DND-41 (cell line): Measurements from ENCODE around the gene CATSPERD.
"Not testable (repeated sequence)": the region's sequence is repeated elsewhere in the genome, so short reads cannot be mapped to it uniquely, and the experiment has no call there.

Source experiments
- ATAC-seq: fragments of 200-7000 bp; cut with Tn5 transposase; 3 replicates; pipeline ENCODE4 v1.9.1; 2021; ENCODE audit warnings: low read depth; ENCODE audit not compliant: insufficient read depth
- DNase-seq: peaks from one replicate; pipeline ENCODE4 v3.0.0-alpha.2; 2020
- H2AFZ ChIP-seq: 2 replicates; pipeline ENCODE4 v1.6.0; 2012; ENCODE audit warnings: low read depth, low read length
- H3K27ac ChIP-seq: 2 replicates; pipeline ENCODE4 v1.5.1; 2012; ENCODE audit warnings: low read length, inconsistent platforms
- H3K27me3 ChIP-seq: fragments of 200-600 bp; sonication (generic); 2 replicates; pipeline ENCODE4 v1.6.0; 2012; ENCODE audit warnings: low read length, mild to moderate bottlenecking, inconsistent platforms; ENCODE audit not compliant: insufficient read depth, poor library complexity
- H3K36me3 ChIP-seq: 2 replicates; pipeline ENCODE4 v1.5.1; 2012; ENCODE audit warnings: low read length, inconsistent platforms; ENCODE audit not compliant: insufficient read depth
- H3K4me1 ChIP-seq: 2 replicates; pipeline ENCODE4 v1.5.1; 2012; ENCODE audit warnings: mild to moderate bottlenecking, low read length; ENCODE audit not compliant: insufficient read depth
- H3K4me2 ChIP-seq: 2 replicates; pipeline ENCODE4 v1.6.0; 2012; ENCODE audit warnings: mild to moderate bottlenecking, moderate library complexity, low read length, inconsistent platforms; ENCODE audit not compliant: insufficient read depth
- H3K4me3 ChIP-seq, 2 experiments: fragments of 200-600 bp in 1 of 2; shearing (Covaris generic) in 1 of 2; 2 replicates each; pipeline ENCODE4 v1.5.1; 2012 to 2016; ENCODE audit warnings: inconsistent platforms in 2 of 2, low read length in 2 of 2, mild to moderate bottlenecking in 2 of 2, low read depth in 1 of 2, moderate library complexity in 1 of 2
- H3K79me2 ChIP-seq: 2 replicates; pipeline ENCODE4 v1.6.0; 2012; ENCODE audit warnings: low read length, inconsistent platforms; ENCODE audit not compliant: insufficient read depth
- H3K9ac ChIP-seq: 2 replicates; pipeline ENCODE4 v1.6.0; 2012; ENCODE audit warnings: low read depth, mild to moderate bottlenecking, inconsistent platforms, low read length, moderate library complexity
- H3K9me3 ChIP-seq: 2 replicates; pipeline ENCODE4 v1.5.1; 2012; ENCODE audit warnings: low read length, moderate library complexity, mild to moderate bottlenecking, inconsistent platforms; ENCODE audit not compliant: insufficient read depth, severe bottlenecking
- H4K20me1 ChIP-seq: 2 replicates; pipeline ENCODE4 v1.6.0; 2012; ENCODE audit warnings: low read length; ENCODE audit not compliant: insufficient read depth
- EZH2 ChIP-seq: IDR thresholded peaks from 3 replicates; pipeline ENCODE4 v1.6.1; 2012; ENCODE audit warnings: borderline replicate concordance, low read depth, mild to moderate bottlenecking, moderate library complexity, low read length, inconsistent platforms; ENCODE audit not compliant: severe bottlenecking
- TF ChIP-seq, protein P1 (sequence below): IDR thresholded peaks from 2 replicates; pipeline ENCODE4 v1.5.1; 2012; ENCODE audit warnings: borderline replicate concordance, low read length, moderate library complexity, mild to moderate bottlenecking; ENCODE audit not compliant: poor library complexity, severe bottlenecking; ENCODE audit errors: extremely low read depth

CATSPERD gene

DNA sequence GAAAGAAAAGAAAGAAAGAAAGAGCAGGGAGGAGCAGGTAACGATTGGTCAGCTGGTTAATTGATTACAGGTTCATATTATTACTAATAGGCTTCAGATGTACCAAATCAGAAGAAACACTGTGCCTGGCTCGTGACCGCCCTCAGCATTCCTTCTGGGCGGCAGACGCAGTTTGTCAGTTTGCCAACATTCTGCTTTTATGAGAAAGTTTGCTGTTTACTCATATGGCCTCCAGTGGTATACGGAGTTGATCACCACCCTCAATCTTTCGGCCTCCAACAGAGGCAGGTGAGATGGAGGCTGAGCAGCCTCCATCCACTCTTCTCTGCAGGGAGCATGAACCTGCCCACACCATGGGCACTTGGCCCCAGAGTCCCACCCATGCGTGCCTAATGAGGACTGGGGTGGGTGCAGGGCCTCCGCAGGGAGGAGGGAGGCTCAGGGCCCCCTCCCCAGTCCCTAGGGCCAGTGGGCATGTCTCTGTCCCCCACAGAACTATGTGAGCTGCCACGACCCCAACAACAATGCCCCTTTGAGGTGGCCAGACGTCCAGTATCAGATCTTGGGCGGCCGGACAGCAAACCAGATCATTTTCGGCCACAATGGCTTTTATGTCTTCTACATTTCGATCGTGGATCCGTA lies 55.4 kb downstream of the CATSPERD start:
- ATAC-seq (no peak), DNase-seq (no peak)
- Histone ChIP-seq H2AFZ (no peak overlapping the region), H3K9ac (no peak overlapping the region), H3K27me3 (peaks cover 4% of the 10 kb centered on the region), H3K4me2 (no peak overlapping the region), H3K36me3 (no peaks in the 10 kb centered on the region), H3K4me3 (no peak overlapping the region), H3K27ac (no peak overlapping the region), H3K4me1 (no peaks in the 10 kb centered on the region), H3K79me2 (no peaks in the 10 kb centered on the region), H4K20me1 (no peaks in the 10 kb centered on the region), H3K9me3 (no peaks in the 10 kb centered on the region)
- no peak for TF ChIP-seq EZH2
- TF ChIP-seq, protein P1, sequence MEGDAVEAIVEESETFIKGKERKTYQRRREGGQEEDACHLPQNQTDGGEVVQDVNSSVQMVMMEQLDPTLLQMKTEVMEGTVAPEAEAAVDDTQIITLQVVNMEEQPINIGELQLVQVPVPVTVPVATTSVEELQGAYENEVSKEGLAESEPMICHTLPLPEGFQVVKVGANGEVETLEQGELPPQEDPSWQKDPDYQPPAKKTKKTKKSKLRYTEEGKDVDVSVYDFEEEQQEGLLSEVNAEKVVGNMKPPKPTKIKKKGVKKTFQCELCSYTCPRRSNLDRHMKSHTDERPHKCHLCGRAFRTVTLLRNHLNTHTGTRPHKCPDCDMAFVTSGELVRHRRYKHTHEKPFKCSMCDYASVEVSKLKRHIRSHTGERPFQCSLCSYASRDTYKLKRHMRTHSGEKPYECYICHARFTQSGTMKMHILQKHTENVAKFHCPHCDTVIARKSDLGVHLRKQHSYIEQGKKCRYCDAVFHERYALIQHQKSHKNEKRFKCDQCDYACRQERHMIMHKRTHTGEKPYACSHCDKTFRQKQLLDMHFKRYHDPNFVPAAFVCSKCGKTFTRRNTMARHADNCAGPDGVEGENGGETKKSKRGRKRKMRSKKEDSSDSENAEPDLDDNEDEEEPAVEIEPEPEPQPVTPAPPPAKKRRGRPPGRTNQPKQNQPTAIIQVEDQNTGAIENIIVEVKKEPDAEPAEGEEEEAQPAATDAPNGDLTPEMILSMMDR, result no peak

DNA sequence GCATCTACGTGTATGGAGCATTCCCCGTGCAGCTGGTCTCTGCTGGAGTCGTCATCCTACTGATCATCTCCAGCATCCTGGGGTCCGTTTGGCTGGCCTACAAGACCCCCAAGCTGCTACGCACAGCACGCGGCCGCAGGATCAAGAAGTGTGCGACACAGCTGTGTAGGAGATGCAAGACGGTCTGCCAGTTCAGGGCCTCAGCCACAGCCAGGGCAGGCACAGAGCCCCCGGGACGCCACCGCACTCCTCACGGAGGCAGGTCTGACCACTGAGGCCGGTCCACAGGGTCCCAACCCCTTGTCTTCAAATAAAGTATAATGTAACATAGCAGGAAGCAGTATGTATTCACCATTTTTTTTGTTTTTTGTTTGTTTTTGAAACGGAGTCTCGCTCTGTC lies 58.0 kb downstream of the CATSPERD start:
- TF ChIP-seq, protein P1, result no peak
- no peak for TF ChIP-seq EZH2
- Histone ChIP-seq H3K9me3 (no peaks in the 10 kb centered on the region), H3K4me3 (no peak overlapping the region), H3K4me2 (no peak overlapping the region), H2AFZ (no peak overlapping the region), H3K27ac (no peak overlapping the region), H4K20me1 (peaks cover 5% of the 10 kb centered on the region), H3K79me2 (no peaks in the 10 kb centered on the region), H3K36me3 (peaks cover 4% of the 10 kb centered on the region; the same call in 1 of the 2 replicates), H3K4me1 (no peaks in the 10 kb centered on the region), H3K9ac (no peak overlapping the region), H3K27me3 (no peaks in the 10 kb centered on the region)
- DNase-seq, result no peak
- ATAC-seq, result no peak

DNA sequence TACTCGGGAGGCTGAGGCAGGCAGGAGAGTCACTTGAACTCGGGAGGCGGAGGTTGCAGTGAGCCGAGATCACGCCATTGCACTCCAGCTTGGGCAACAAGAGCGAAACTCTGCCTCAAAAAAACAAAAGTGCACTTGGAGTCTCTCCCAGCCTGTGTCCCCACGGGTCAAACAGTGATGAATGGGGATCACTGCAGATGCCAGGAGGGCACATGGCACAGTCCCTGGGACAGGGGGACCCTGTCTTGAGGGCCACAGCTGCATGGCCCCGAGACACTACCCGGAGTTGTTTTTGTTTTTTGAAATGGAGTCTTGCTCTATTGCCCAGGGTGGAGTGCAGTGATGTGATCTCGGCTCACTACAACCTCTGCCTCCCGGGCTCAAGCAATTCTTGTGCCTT lies 60.5 kb downstream of the CATSPERD start:
- H3K4me2 ChIP-seq, H3K27me3 ChIP-seq, H3K4me3 ChIP-seq, H3K27ac ChIP-seq, H3K9me3 ChIP-seq, ATAC-seq, H2AFZ ChIP-seq, H3K4me1 ChIP-seq, DNase-seq, H3K79me2 ChIP-seq, H3K9ac ChIP-seq: not testable (repeated sequence)
- H3K36me3 ChIP-seq, result peaks cover 24% of the 10 kb centered on the region
- peaks cover 15% of the 10 kb centered on the region for H4K20me1 ChIP-seq

DNA sequence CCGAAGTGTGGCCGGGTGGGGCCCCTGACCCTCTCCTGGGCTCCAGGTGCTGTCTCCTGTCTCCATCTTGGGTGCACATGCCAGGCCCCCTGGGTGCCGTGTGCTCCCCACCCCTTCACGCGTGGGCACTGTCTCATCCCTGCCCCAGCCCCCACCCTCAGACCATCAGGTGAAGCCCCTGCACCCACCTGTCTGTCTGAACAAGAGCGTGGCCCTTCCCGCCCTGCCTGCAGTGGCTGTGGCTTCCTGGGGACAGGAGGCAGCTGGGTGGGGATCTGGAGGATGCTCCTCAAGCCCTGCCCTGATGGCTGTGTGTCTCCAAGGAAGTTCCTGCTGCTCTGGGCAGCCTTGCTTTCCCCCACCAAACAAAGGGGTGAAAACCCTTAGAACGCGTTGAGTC lies 61.9 kb downstream of the CATSPERD start:
- no peak for TF ChIP-seq EZH2
- TF ChIP-seq, protein P1, result no peak
- Histone ChIP-seq H3K4me1 (no peaks in the 10 kb centered on the region), H3K4me2 (no peak overlapping the region), H2AFZ (no peak overlapping the region), H3K27ac (no peak overlapping the region), H3K4me3 (no peak overlapping the region), H3K27me3 (no peaks in the 10 kb centered on the region), H3K9me3 (no peaks in the 10 kb centered on the region), H3K9ac (no peak overlapping the region), H3K36me3 (peaks cover 38% of the 10 kb centered on the region), H4K20me1 (peaks cover 26% of the 10 kb centered on the region), H3K79me2 (no peaks in the 10 kb centered on the region)
- DNase-seq, result no peak
- peak; percentile 24; the same call in 2 of the 3 replicates for ATAC-seq
